OCI-LY7 (cell line): ENCODE results near the gene FLOT2.

Source experiments
- EZH2phosphoT487 ChIP-seq: fragments of 200-600 bp; sonication (generic); IDR thresholded peaks from 2 replicates; pipeline ENCODE4 v1.6.1; 2018; ENCODE audit warnings: low read depth, borderline replicate concordance, mild to moderate bottlenecking, mixed run types, antibody characterized with exemption, low read length, moderate library complexity, mixed read lengths
- TF ChIP-seq, protein P1 (sequence below): fragments of 200-600 bp; sonication (generic); conservative IDR thresholded peaks from 2 replicates; pipeline ENCODE4 v1.5.1; 2014; ENCODE audit warnings: mild to moderate bottlenecking, antibody characterized with exemption, low read length, moderate library complexity, mixed read lengths

DNA sequence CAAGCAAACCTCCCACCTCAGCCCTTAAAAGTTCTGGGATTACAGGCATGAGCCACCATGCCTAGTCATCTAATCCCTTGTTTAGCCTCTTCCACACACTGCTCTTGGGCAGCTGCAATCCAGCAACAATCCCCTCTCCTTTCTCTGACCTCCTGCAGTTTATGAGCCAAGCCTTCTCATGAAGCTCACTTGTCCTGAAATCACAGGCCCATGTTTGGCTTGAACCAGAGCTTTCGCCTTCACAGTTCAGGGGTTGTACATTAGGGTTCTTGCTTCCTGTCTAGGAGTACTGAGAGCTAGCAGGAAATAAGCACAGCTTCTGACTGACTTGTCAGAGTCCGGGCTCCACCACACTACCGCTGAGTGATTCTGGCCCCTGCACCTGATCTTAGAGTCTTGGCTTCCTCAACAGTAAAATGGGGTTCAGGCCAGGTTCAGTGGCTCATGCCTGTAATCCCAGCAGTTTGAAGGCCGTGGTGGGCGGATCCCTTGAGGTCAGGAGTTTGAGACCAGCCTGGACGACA is 26.4 kb downstream of the FLOT2 start:
- TF ChIP-seq, protein P1, sequence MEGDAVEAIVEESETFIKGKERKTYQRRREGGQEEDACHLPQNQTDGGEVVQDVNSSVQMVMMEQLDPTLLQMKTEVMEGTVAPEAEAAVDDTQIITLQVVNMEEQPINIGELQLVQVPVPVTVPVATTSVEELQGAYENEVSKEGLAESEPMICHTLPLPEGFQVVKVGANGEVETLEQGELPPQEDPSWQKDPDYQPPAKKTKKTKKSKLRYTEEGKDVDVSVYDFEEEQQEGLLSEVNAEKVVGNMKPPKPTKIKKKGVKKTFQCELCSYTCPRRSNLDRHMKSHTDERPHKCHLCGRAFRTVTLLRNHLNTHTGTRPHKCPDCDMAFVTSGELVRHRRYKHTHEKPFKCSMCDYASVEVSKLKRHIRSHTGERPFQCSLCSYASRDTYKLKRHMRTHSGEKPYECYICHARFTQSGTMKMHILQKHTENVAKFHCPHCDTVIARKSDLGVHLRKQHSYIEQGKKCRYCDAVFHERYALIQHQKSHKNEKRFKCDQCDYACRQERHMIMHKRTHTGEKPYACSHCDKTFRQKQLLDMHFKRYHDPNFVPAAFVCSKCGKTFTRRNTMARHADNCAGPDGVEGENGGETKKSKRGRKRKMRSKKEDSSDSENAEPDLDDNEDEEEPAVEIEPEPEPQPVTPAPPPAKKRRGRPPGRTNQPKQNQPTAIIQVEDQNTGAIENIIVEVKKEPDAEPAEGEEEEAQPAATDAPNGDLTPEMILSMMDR: no peak
- no peak for TF ChIP-seq EZH2phosphoT487
